GM12801 (cell line): ENCODE data around the gene SPIN1.

Experiments
- TF ChIP-seq, protein P1 (sequence below): IDR thresholded peaks from one replicate; pipeline ENCODE4 v1.5.1; 2011; ENCODE audit warnings: control low read depth; ENCODE audit not compliant: insufficient read length; ENCODE audit errors: extremely low read depth

The SPIN1 gene

DNA sequence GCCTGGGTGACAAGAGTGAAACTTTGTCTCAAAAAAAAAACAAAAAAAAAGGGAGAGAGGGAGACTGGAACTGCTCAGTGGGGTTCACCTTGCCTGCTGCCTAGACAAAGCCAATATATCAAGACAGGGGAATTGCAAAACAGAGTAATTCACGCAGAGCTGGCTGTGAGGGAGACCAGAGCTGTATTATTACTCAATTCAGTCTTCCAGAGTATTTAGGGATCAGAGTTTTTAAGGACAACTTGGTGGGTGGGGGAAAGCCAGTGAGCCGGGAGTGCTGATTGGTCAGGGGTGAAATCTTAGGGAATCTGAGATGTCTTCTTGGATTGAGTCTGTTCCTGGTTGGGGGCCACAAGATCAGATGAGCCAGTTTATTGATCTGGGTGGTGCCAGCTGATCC, 25.6 kb upstream of the SPIN1 start:
- TF ChIP-seq, protein P1, sequence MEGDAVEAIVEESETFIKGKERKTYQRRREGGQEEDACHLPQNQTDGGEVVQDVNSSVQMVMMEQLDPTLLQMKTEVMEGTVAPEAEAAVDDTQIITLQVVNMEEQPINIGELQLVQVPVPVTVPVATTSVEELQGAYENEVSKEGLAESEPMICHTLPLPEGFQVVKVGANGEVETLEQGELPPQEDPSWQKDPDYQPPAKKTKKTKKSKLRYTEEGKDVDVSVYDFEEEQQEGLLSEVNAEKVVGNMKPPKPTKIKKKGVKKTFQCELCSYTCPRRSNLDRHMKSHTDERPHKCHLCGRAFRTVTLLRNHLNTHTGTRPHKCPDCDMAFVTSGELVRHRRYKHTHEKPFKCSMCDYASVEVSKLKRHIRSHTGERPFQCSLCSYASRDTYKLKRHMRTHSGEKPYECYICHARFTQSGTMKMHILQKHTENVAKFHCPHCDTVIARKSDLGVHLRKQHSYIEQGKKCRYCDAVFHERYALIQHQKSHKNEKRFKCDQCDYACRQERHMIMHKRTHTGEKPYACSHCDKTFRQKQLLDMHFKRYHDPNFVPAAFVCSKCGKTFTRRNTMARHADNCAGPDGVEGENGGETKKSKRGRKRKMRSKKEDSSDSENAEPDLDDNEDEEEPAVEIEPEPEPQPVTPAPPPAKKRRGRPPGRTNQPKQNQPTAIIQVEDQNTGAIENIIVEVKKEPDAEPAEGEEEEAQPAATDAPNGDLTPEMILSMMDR, result no peak

GRCh38 chr9:88363661-88364060, 24.6 kb upstream of the SPIN1 start:
- TF ChIP-seq, protein P1, result no peak

DNA sequence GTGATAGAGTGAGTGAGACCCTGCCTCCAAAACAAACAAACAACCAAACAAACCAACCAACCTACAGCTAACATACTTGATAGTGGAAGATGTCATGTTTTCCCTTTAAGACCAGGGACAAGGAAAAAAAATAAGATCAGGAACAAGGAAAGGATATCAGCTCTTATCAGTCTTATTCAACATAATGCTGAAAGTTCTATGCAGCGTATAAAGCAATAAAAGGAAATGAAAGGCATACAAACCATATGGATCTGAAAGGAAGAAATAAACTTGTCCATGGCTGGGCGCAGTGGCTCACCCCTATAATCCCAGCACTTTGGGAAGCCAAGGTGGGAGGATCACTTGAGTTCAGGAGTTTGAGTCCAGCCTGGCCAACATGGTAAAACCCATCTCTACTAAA, 23.5 kb upstream of the SPIN1 start:
- TF ChIP-seq, protein P1, result no peak

GRCh38 chr9:88370346-88370745, 17.9 kb upstream of the SPIN1 start:
- TF ChIP-seq, protein P1, result no peak

- TF ChIP-seq, protein P1, result no peak
Measured at GRCh38 chr9:88372103-88372654, 16.1 kb upstream of the SPIN1 start.

GRCh38 chr9:88373045-88373444, 15.2 kb upstream of the SPIN1 start:
- TF ChIP-seq, protein P1, result no peak

DNA sequence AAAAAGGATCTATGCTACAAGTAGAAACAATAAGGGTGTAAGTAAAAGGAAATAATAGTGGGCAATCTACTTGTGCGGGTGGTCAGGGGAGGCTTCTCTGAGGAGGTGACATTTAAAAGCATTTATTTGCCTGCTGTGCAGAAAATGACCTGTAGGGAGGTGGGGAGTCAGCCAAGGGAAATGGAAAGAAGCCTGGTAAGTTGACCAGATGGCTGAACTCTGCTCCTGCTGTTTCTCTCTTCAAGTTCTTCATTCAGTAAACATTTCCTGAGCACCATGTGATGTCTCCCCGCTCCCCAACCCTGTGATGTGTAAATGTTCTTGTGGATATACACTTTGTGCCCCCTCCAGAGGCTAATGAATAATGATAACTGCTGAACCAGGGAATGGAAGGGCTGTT, 9.9 kb upstream of the SPIN1 start:
- TF ChIP-seq, protein P1, result no peak
